Ureter (tissue), 1 donor: ENCODE data around the gene FKBP15. TPM values are rescaled to one million over a fixed set of nuclear protein-coding genes. Genes with fewer than 3 reads are reported as not detected.
"Not testable (repeated sequence)": the region's sequence is repeated elsewhere in the genome, so short reads cannot be mapped to it uniquely, and the experiment has no call there.

ENCODE experiments used
- DNase-seq: peaks from one replicate; pipeline ENCODE4 v3.0.0-alpha.2; 2020; ENCODE audit warnings: low spot score
- total RNA-seq: library from RNA; stranded (reverse); gene quantifications from one replicate; pipeline ENCODE4 v1.2.4, GENCODE V29; 2023
- donor health status: DM: yes; HTN: yes; CAD: no.

The FKBP15 gene
- total RNA-seq, 1 donor from 2014 or later: 43.9 TPM

DNA sequence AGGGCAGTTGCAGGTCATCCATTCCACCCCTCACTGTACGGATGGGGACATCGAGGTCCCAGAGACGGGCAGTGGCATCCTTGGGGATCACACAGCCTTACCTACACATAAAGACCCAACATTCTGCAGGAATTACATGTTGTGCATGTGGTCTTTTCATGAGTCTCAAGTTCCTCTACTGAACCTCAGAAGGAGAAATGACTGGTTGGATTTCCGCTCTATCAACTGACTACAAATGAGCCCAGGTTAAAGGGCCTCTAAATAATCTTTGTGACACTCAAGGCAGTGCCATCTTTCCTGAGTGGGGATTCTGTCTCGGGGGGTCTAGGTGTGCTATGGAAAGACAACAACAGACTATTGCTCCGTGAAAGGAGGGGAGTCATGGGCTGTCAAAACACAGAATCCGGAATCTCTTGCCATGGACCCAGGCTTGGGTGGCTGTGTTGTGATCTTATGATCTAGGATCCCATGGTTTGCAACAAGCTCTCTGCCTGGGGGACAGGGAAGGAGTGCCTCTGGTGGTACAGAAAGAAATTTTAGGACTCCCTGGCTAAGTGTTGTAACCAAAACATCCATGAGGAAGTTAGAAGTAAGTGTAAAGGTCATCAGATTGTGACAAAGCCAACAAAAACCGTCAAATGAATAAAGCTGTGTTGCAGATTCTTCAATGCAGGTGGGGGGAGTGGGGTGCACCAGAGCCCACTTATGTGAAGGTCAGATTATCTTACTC, 72.1 kb downstream of the FKBP15 start:
- DNase-seq: no peak

DNA sequence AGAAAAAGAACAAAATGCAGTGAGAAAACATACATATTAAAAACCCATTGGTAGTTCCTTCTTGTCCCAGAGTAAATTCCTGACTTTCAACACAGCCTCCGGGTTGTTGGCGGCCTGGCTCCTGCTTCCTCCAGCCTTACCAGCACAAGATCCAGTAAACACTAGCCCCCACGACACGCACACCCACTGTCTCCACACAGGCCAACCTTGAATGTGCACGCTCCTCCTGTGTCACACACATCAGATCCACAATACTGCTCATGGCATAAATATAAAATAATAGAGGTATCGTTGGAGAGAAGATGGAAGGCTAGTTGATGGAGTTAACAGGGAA, 72.7 kb downstream of the FKBP15 start:
- no peak for DNase-seq

DNA sequence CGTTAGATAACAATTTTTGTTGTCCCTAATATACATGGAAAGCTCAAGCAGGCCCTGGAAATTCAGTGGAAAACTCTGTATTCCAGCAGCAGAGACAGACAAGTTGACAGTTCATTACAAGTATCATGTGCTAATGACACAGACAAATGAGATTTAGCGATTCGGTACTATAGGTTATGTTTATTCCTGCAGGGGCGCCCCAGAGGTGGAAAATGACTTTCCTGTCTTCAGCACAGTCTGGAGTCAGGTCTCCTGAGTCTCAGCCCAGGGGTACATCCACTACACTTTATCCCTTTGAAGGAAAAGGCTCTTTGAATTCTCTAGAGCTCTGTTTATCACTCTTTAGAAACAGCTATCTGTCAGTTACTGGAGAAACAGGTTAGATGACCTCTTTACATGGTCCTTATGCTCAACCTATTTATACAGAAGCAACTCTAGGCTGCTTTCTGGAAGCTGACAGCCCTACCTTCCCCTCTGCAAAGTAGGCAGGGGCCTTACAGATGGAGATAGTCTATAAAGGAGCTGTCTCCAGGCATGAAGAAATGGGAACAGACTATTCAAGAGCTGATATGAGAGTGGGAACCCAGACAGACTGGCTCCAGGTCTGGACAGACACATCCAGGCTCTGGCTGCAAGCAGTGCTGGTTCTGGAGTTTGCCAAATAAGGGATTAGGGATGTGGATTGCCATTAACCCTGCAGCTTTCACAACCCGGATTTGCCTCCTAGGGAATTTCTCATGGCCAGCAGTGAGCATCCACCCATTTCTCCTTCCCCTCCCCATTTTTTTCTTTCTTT, 77.4 kb downstream of the FKBP15 start:
- no peak for DNase-seq

DNA sequence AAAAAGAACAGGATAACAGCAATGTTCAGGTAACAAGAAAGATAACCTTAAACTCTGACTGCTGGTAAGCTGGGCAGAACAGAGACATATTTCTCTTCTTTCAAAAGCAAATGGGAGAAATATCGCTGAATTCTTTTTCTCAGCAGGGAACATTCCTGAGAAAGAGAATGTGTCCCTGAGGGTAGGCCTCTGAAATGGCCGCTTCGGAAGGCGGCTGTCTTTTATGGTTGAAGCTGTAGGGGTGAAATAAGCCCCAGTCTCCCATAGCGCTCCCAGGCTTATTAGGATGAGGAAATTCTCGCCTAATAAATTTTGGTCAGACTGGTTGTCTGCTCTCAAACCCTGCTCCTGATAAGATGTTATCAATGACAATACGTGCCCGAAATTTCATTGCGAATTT, 80.2 kb downstream of the FKBP15 start:
- DNase-seq: not testable (repeated sequence)

DNA sequence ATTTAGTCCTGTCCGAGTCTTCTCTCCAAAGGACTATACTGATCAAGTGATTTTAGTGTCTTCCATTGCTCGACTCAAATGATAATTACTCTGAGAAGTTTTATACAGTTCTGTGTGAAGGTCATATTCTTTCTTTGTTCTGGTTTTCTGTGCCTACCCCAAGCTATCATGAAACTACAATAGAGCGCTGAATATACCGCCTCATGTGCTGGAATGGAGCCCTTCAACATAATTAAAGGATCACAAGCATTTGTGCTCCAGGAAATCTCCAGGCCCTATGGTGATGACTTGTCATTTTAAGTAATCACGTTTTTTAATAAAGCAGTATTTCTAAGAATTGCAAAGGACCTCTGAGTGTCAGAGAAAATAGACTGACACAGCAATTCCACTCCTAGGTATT, 81.1 kb downstream of the FKBP15 start:
- no peak for DNase-seq

DNA sequence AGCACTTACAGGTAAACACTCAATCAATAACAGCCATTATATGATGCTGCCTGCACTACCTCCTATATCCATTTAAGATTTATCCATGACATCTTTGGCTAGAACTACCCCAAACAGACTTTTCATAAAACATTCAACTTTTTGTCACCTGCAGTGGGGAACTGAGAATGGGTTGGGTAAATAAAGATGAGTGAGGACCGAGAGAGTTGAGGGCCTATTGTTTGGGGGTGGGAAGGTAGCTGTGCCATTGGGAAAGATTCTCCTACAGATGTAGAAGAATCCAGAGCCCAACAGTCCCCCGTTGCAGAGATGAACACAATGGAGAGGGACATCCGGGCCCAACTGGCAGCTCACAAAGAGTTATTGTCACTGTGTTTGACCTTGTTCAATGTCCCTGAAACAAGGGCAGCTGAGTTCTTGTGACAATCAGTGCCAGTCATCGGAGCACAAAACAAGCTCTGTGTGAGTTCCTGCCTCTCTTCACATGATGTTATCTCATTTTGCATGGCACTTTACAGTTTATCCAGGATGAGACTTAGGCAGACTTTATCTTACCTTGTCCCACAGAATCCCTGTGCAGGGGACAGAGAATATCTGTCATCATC, 81.8 kb downstream of the FKBP15 start:
- DNase-seq: no peak

DNA sequence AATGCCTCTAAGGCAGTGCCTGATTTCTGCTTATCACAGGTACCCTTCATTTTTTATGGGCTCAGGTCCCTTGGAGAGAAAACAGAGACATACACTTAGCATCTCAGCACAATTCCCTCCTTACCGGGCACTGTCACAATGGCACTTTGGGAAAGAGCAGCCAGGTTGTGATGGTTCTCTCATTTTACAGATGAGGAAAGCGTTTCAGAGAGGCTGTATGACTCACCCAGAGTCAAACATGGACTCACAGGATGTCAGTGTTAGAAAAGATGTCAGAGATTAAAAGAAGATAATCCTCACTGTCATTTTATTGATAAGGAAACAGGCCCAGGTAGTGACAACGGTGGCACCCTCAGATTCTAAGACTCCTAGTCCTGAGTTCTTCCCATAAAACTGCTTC, 82.3 kb downstream of the FKBP15 start:
- no peak for DNase-seq

DNA sequence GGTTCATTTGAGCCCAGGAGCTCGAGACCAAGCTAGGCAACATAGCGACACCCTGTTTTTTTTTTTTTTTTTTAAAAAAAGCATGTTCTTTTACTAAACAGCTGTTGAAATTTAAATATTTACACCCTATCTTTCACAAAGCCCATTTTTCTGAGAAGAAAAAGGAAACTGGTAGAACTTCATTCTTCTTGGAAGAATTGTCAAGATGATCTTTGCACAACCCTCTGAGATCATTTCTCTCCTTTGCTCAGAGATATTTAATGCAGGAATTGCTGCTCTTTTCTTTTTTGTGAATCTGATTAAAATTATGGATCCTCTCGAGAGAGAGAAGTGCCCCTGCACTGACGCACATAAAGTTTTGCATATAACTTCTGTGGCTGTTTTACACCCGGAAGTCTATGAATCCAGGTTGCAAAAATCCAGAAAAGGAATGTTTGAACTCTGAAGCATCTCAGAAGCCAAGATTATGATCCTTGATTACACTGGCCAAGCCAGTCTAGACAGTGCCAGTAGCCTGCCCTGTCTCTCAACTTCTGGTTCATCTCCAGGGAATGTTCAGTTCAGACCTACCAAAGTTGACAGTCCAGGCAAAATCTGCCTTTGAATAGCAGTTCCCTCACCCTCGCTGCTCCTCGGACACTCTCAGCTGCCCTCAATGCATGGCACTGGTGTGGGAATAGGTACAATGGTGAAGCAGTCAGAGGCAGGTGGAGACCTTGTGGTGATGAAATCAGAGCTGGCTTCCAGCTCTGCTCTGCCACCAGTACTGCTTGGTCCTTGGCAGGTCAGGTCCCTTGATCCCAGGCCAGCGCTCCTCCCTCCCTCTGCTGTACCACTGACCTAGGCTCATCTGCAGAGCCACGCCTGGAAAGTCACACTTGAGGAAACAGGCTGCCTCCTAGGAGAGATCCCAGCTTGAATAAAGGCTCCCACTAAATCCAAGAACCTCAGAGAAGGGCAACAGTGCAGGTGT, 83.6 kb downstream of the FKBP15 start:
- DNase-seq: no peak

DNA sequence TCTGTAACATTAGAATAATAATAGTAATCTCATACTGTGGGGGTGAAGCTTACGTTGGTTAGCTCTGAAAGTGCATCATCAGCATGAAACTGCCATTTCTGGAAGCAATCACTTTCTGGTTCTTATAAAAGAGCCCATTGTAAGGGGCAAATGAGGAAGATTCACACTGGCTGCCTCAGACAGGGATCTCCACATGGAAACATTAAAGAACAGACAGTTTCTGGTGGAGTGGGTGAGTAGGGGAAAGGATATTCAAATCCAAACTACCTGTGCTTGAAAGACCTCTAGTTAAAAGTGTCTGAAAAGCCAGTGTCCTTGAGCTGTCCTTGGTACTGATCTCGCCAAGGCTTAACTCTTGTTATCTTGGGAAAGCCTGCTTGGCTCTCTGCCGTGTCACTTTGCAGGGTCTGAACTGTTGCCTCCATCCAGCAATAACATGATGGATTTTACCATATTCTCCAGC, 89.4 kb downstream of the FKBP15 start:
- no peak for DNase-seq

DNA sequence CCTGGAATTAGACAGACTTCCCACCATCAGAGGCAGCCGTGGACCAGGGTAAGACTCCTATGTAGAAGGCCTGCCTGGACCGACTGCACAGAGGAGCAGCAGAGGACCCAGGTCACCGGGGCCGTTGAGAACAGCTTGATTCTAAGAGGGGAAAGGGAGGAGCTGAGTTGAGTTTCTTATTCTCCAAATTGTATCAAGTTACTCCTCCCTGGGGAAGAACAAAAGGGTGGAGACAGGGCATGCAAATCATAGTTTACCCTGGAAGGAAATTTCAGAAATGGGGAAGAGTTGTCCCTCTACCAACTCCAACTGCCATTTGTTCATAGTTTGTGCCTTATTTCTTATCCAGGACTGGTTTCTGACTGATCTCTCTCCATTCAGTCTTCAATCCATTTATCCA, 91.2 kb downstream of the FKBP15 start:
- DNase-seq: no peak

DNA sequence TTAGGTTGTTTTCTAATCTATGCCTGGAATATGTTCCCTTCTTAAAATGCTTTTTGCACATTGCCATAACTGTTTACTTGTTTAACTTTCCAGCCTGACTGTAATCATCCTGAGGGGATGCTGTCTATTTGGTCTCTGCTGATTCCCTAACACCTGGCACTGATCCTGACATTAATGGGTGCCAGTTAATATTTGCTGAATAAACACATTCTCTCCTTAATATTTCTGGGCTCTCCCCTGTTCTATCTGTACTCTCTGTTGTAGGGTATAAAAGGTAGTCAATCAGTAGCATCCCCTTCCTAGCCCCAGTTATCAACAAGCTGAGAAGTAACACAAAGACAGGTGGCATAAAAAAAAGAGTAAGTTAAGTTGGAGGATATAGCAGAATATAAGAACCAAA, 91.6 kb downstream of the FKBP15 start:
- DNase-seq: no peak

DNA sequence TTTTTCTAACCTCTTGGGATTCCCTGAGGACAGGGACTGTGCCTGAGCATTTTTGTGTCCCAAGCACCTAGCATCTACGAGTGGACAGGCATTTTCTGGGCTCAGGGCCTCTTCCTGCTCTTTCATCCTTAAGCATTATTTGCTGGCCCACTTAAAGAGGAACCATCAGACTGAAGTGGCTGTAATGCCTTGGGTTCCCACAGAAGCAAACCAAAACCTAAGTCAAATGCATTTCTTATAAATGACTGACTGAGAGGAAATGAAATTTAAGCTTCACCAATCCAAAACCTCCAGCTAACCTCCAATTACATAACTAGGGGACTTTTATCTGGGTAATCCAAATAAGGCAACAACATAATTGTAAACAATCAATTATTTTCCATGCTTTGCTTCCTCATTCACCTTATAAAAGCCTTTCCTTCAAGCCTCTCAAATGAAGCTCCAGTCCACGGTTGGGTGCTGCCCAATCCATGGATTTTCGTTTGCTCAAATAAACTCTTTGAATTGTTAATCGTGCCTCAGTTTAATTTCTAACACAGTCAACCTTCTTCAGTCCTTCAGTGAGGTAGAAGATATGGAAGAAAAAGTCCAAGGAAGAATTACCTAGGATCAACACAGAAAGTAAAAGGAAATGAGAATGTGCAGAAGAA, 95.6 kb downstream of the FKBP15 start:
- DNase-seq: no peak

DNA sequence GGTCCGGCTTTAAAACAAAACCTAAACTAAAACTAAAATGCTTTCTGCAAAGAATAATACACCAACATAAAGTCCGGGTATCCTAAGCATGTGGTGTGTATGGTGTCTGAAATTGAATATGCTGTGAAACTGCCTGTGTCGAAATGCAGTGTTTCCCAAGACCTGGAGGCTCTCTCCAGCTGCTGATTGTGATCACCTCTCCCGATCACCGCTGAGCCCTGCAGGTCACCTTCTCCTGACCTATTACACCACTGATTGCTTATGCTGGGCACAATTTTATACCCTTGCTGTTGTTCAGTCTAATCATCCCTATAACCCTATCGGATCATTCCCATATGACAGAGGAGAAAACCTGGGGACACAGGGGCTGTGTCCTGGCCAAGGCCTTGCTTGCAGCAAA, 102.2 kb downstream of the FKBP15 start:
- not testable (repeated sequence) for DNase-seq

Other genes with a start within 250 kb of the FKBP15 start
- gene ZNF883, start 209.1 kb downstream of the FKBP15 start, total RNA-seq: 1.7 TPM
- 4.3 TPM for gene ZFP37, start 164.6 kb downstream of the FKBP15 start, total RNA-seq
- gene SLC31A2, start 70.3 kb downstream of the FKBP15 start, total RNA-seq: 8.9 TPM
- gene SLC31A1, start 267 bp upstream of the FKBP15 start, total RNA-seq: 26.3 TPM
- 26.6 TPM for gene CDC26, start 54.3 kb upstream of the FKBP15 start, total RNA-seq
- 27.5 TPM for gene PRPF4, start 54.4 kb upstream of the FKBP15 start, total RNA-seq
- 0.96 TPM for gene RNF183, start 82.1 kb upstream of the FKBP15 start, total RNA-seq
- 5.1 TPM for gene WDR31, start 119.0 kb upstream of the FKBP15 start, total RNA-seq
- gene BSPRY, start 128.3 kb upstream of the FKBP15 start, total RNA-seq: 10.2 TPM
- 39.2 TPM for gene HDHD3, start 155.7 kb upstream of the FKBP15 start, total RNA-seq
- gene ALAD, start 180.0 kb upstream of the FKBP15 start, total RNA-seq: 45.4 TPM
- 34.8 TPM for gene POLE3, start 189.4 kb upstream of the FKBP15 start, total RNA-seq
- 0.62 TPM for gene C9orf43, start 189.5 kb upstream of the FKBP15 start, total RNA-seq
- gene RGS3, start 242.4 kb upstream of the FKBP15 start, total RNA-seq: 57.9 TPM